Measurements from ENCODE around the gene PCDH20.
A peak's percentile ranks its signal among the peaks of the same experiment; 100 is the strongest.

- TF ChIP-seq EZH2 (IDR thresholded peaks at IDR 0.05; ENCODE audit: borderline replicate concordance, low read depth, low read length, poor library complexity, severe bottlenecking) = no peak
- TF ChIP-seq, protein P1, sequence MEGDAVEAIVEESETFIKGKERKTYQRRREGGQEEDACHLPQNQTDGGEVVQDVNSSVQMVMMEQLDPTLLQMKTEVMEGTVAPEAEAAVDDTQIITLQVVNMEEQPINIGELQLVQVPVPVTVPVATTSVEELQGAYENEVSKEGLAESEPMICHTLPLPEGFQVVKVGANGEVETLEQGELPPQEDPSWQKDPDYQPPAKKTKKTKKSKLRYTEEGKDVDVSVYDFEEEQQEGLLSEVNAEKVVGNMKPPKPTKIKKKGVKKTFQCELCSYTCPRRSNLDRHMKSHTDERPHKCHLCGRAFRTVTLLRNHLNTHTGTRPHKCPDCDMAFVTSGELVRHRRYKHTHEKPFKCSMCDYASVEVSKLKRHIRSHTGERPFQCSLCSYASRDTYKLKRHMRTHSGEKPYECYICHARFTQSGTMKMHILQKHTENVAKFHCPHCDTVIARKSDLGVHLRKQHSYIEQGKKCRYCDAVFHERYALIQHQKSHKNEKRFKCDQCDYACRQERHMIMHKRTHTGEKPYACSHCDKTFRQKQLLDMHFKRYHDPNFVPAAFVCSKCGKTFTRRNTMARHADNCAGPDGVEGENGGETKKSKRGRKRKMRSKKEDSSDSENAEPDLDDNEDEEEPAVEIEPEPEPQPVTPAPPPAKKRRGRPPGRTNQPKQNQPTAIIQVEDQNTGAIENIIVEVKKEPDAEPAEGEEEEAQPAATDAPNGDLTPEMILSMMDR (conservative IDR thresholded peaks at IDR 0.05; ENCODE audit: low read depth, low read length) = peak; percentile 74
Measured at GRCh38 chr13:61410669-61411297, 4.9 kb downstream of the PCDH20 start.

Data from A673 (cell line).